ENCODE measurements around the gene CD109.
"Not testable (repeated sequence)": the region's sequence is repeated elsewhere in the genome, so short reads cannot be mapped to it uniquely, and the experiment has no call there.

Gene CD109

GRCh38 chr6:73679009-73679408 is 17.0 kb upstream of the CD109 start:
- DNase-seq (ENCODE audit: low read depth): no peak
- no peak for TF ChIP-seq POLR2A (IDR thresholded peaks at IDR 0.05; ENCODE audit: extremely low read depth, insufficient read length)
- no peak for TF ChIP-seq MYC (IDR thresholded peaks at IDR 0.05; ENCODE audit: low read depth, low read length)
- TF ChIP-seq, protein P1, sequence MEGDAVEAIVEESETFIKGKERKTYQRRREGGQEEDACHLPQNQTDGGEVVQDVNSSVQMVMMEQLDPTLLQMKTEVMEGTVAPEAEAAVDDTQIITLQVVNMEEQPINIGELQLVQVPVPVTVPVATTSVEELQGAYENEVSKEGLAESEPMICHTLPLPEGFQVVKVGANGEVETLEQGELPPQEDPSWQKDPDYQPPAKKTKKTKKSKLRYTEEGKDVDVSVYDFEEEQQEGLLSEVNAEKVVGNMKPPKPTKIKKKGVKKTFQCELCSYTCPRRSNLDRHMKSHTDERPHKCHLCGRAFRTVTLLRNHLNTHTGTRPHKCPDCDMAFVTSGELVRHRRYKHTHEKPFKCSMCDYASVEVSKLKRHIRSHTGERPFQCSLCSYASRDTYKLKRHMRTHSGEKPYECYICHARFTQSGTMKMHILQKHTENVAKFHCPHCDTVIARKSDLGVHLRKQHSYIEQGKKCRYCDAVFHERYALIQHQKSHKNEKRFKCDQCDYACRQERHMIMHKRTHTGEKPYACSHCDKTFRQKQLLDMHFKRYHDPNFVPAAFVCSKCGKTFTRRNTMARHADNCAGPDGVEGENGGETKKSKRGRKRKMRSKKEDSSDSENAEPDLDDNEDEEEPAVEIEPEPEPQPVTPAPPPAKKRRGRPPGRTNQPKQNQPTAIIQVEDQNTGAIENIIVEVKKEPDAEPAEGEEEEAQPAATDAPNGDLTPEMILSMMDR (IDR thresholded peaks at IDR 0.05; ENCODE audit: low read depth, low read length): no peak
- no peak for TF ChIP-seq MAX (IDR thresholded peaks at IDR 0.05; ENCODE audit: low read depth, low read length)
- H3K4me3 ChIP-seq (ENCODE audit: low read depth, low read length): no peak overlapping the region

DNA sequence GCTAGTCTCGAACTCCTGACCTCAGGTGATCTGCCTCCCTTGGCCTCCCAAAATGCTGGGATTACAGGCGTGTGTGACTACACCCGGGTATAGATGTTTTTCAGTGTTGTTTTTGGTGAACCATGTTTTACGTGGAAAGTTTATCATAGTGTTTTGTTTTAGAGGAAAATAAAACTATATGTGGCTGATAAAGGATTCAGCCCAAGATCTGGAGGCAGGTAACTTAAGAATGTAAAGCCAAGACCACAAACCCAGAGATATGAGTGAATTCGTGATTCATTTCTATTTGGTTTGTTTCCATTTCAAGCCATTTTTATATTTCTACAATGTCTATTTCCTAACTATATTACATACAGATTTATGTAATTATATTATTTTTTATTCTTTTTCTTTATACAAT is 16.2 kb upstream of the CD109 start:
- DNase-seq (ENCODE audit: low read depth); H3K4me3 ChIP-seq (ENCODE audit: low read depth, low read length): not testable (repeated sequence)

DNA sequence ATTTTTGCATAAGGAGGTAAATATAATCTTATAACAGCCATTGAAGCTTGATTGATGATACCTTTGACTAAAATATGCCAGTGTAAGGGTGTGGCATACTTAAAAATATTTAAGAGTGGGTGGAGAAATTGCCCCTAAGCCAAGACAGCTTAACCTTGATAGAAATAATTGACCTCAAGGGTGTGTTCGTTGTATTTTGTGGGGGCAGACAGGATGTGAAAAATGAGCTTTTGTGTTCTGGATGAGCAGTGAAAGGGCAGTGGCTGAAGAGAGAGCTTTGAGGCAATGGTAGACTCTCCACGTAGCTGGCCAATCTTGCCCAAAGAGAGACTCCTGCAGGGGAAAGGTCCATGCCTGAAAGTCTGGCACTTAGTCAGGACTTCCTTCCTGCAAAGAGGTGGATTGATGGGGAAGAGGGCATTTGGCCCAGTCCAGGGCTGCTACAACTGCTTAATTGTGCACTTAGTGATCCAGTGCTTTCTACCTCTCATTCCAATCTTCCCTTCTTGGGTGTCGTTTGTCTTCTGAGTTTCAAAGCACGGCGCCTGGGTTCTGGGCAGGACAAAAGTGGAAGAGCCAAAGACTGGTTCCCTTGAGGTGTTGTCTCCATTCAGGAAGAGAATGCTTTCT is 15.6 kb upstream of the CD109 start:
- TF ChIP-seq, protein P1 (IDR thresholded peaks at IDR 0.05; ENCODE audit: low read depth, low read length): no peak
- TF ChIP-seq POLR2A (IDR thresholded peaks at IDR 0.05; ENCODE audit: extremely low read depth, insufficient read length) (no peak), MAX (IDR thresholded peaks at IDR 0.05; ENCODE audit: low read depth, low read length) (no peak), MYC (IDR thresholded peaks at IDR 0.05; ENCODE audit: low read depth, low read length) (no peak)
- DNase-seq (ENCODE audit: low read depth): no peak
- H3K4me3 ChIP-seq (ENCODE audit: low read depth, low read length): no peak overlapping the region

GRCh38 chr6:73683574-73683973 is 12.4 kb upstream of the CD109 start:
- DNase-seq (ENCODE audit: low read depth); H3K4me3 ChIP-seq (ENCODE audit: low read depth, low read length): not testable (repeated sequence)

DNA sequence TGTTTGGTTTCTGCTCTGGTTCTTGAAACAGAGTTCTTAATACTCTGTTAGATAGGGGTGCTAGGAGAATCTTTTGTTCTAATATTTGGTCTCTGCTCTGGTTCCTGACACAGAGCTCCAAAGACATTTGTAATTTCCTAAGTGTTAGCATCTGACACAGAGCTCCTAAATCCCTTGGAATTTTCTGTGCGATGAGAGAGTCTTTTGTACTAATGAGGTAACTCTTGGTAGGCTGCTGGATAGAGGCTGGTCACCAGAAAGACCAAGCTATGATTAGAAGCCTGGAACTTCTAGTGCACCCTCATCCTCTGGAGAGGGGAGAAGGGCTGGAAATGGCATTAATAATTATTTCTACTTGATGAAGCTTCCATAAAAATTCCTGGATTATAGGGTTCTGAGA is 7.7 kb upstream of the CD109 start:
- TF ChIP-seq POLR2A (IDR thresholded peaks at IDR 0.05; ENCODE audit: extremely low read depth, insufficient read length) (no peak), MAX (IDR thresholded peaks at IDR 0.05; ENCODE audit: low read depth, low read length) (no peak), MYC (IDR thresholded peaks at IDR 0.05; ENCODE audit: low read depth, low read length) (no peak)
- TF ChIP-seq, protein P1 (IDR thresholded peaks at IDR 0.05; ENCODE audit: low read depth, low read length): no peak
- no peak overlapping the region for H3K4me3 ChIP-seq (ENCODE audit: low read depth, low read length)
- no peak for DNase-seq (ENCODE audit: low read depth)

DNA sequence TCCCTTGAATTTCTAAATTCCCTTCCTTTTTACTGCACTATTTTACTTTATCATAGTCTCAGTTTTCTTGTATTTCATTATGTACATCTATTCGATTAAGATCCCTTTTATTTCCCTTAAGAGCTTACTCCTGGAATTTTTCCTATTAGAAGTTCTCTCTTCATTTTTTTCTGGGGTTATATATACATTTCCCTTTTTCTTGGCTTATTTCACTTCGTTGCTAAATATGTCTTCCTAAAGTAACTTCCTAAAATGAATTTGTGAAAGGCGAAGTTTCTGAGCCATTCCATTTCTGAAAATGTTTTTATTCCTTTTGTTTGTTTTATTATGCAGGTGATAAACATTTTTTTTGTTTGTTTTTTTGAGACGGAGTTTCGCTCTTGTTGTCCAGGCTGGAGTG is 5.9 kb upstream of the CD109 start:
- H3K4me3 ChIP-seq (ENCODE audit: low read depth, low read length): no peak overlapping the region
- TF ChIP-seq MYC (IDR thresholded peaks at IDR 0.05; ENCODE audit: low read depth, low read length): no peak
- no peak for TF ChIP-seq POLR2A (IDR thresholded peaks at IDR 0.05; ENCODE audit: extremely low read depth, insufficient read length)
- no peak for DNase-seq (ENCODE audit: low read depth)

DNA sequence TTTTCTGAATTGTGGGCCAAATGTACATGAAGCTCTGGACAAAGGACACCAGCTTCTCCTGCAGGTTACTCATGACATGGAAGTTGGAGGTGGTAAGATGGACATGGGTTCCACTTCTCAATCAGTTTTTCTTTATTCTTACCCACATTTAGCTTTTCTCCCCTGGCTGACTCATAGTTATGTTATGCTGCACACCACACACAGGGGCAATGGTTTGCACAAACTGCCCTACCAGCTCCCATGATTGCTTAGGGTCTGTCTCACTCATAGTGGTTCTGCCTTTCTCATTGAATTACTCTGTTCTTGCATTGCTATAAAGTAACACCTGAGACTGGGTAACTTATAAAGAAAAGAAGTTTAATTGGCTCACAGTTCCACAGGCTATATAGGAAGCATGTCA is 4.5 kb upstream of the CD109 start:
- TF ChIP-seq MYC (IDR thresholded peaks at IDR 0.05; ENCODE audit: low read depth, low read length): no peak
- TF ChIP-seq, protein P1 (IDR thresholded peaks at IDR 0.05; ENCODE audit: low read depth, low read length): no peak
- no peak for TF ChIP-seq POLR2A (IDR thresholded peaks at IDR 0.05; ENCODE audit: extremely low read depth, insufficient read length)
- no peak for TF ChIP-seq MAX (IDR thresholded peaks at IDR 0.05; ENCODE audit: low read depth, low read length)
- no peak overlapping the region for H3K4me3 ChIP-seq (ENCODE audit: low read depth, low read length)
- no peak for DNase-seq (ENCODE audit: low read depth)

All from NB4 (cell line).